ENCODE measurements around the gene FAM53C.

Gene FAM53C

DNA sequence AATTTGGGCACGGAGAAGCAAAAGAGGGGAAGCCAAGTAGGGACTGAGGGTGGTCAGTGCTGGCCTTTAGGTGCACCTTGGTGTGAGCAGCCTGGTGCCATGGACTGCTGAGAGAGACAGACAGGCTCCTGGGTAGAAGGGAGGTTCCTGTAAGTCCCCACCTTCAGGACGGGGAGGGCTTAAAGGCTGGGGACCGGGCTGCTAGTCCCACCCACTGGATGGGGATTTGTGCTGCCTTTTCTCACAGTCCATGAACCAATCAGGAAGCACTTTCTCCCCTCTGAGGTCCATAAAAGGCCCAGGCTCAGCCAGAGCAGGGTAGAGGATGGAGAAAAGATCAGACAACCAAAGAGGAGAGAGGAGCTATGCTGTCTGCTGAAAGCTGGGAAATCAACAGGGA lies 21.7 kb upstream of the FAM53C start:
- TF ChIP-seq TAF1 (IDR thresholded peaks at IDR 0.05; ENCODE audit: borderline replicate concordance, insufficient read depth, low read length) = no peak
- TF ChIP-seq, protein P1, sequence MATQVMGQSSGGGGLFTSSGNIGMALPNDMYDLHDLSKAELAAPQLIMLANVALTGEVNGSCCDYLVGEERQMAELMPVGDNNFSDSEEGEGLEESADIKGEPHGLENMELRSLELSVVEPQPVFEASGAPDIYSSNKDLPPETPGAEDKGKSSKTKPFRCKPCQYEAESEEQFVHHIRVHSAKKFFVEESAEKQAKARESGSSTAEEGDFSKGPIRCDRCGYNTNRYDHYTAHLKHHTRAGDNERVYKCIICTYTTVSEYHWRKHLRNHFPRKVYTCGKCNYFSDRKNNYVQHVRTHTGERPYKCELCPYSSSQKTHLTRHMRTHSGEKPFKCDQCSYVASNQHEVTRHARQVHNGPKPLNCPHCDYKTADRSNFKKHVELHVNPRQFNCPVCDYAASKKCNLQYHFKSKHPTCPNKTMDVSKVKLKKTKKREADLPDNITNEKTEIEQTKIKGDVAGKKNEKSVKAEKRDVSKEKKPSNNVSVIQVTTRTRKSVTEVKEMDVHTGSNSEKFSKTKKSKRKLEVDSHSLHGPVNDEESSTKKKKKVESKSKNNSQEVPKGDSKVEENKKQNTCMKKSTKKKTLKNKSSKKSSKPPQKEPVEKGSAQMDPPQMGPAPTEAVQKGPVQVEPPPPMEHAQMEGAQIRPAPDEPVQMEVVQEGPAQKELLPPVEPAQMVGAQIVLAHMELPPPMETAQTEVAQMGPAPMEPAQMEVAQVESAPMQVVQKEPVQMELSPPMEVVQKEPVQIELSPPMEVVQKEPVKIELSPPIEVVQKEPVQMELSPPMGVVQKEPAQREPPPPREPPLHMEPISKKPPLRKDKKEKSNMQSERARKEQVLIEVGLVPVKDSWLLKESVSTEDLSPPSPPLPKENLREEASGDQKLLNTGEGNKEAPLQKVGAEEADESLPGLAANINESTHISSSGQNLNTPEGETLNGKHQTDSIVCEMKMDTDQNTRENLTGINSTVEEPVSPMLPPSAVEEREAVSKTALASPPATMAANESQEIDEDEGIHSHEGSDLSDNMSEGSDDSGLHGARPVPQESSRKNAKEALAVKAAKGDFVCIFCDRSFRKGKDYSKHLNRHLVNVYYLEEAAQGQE (IDR thresholded peaks at IDR 0.05; ENCODE audit: insufficient read depth in 1 of 2, low read depth in 2 of 2, low read length in 2 of 2) = no peak
- TF ChIP-seq SIN3A (IDR thresholded peaks at IDR 0.05; ENCODE audit: borderline replicate concordance, insufficient read depth, low read length) = no peak
- TF ChIP-seq FOXP2 (optimal IDR thresholded peaks at IDR 0.05; ENCODE audit: borderline replicate concordance, extremely low read depth, extremely low read length, insufficient read depth) = no peak
- no peak for TF ChIP-seq POLR2AphosphoS5 (IDR thresholded peaks at IDR 0.05; ENCODE audit: low read depth, low read length)

DNA sequence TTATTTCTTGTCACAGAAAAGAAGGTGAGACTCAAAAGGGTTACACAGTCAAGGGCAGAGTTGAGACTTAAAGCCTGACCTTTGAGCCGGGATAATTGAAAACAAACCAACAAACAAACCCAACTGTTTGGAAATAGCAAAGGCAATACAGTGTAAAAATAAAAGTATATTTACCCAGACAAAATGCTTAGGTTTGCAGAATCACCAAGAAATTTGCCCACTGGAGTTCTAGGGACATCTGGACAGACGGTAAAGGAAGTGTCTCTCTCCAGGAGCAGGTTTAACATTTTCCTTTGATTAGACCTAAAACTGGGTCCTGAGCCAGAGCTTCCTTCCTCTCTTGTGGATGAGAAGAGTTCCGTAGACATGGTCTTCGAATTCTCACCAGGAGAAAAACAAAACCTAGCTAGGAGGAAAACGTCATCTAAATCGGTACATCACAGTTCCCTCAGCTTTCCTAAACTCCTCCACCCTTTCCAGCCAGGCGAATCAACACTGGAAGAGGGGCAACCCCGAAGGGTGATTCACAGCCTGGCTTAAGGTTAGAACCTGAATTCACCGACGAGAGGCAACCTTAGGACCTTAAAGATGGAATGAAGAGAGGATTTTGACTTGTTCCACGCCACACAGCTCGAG lies 7.1 kb upstream of the FAM53C start:
- no peak for TF ChIP-seq POLR2AphosphoS5 (IDR thresholded peaks at IDR 0.05; ENCODE audit: low read depth, low read length)
- TF ChIP-seq SIN3A (IDR thresholded peaks at IDR 0.05; ENCODE audit: borderline replicate concordance, insufficient read depth, low read length) = no peak
- no peak for TF ChIP-seq TAF1 (IDR thresholded peaks at IDR 0.05; ENCODE audit: borderline replicate concordance, insufficient read depth, low read length)
- TF ChIP-seq FOXP2 (optimal IDR thresholded peaks at IDR 0.05; ENCODE audit: borderline replicate concordance, extremely low read depth, extremely low read length, insufficient read depth) = no peak
- TF ChIP-seq, protein P1 (IDR thresholded peaks at IDR 0.05; ENCODE audit: insufficient read depth in 1 of 2, low read depth in 2 of 2, low read length in 2 of 2) = no peak

DNA sequence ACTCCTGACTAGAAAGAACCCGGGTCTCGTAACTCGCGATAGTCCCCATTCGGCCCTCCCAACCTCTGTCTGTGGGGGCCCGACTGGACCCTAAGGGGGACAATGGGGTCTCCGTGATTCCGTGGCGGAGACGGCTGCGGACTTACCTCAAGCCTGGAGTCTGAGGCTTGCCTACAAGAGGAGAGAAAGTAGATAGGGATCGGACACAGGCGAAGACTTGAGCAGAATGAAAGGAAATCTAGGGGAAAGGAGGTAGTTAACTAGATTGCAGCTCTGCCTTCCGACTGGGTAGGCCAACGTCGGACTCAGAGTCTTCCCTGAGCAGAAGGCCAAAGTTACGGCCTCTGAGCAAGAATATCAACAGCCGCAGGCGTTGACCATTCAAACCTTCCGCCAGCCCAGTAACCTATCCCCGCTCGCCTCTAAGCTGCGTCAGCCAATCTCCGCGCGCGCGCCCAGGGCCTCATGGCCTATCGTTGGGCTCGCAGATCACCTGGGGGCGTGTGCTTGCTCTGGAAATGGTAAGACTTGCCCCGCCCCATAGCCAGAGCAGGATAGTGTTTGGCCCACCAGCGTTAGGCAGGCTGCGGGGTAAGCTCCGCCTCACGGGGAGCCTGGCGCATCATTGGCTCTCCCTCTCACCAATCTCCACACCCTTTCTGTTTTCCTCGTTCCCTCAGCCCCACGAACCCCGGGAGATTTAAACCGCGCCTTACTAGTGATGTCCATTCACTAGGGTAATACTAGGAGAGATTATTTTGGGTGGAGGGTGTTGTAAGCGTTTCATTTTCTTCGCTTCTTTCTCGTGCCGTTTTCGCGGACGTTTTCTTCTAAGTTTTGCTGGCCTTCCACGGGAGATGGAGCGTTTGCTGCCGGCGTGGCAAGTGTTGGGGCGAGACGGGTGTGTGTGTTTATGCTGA lies 6.4 kb upstream of the FAM53C start, which contains the start of gene CDC25C:
CDC25C (minus strand) TSS at position 356 of the 920 bp plus-strand sequence. CDS start 624 bp downstream, outside the sequence.
- peak; percentile 72; the same call in 1 of the 2 replicates for TF ChIP-seq SIN3A (IDR thresholded peaks at IDR 0.05; ENCODE audit: borderline replicate concordance, insufficient read depth, low read length)
- no peak for TF ChIP-seq FOXP2 (optimal IDR thresholded peaks at IDR 0.05; ENCODE audit: borderline replicate concordance, extremely low read depth, extremely low read length, insufficient read depth)
- TF ChIP-seq POLR2AphosphoS5 (IDR thresholded peaks at IDR 0.05; ENCODE audit: low read depth, low read length) = peak; percentile 83
- TF ChIP-seq TAF1 (IDR thresholded peaks at IDR 0.05; ENCODE audit: borderline replicate concordance, insufficient read depth, low read length) = peak; percentile 54; the same call in 1 of the 2 replicates

DNA sequence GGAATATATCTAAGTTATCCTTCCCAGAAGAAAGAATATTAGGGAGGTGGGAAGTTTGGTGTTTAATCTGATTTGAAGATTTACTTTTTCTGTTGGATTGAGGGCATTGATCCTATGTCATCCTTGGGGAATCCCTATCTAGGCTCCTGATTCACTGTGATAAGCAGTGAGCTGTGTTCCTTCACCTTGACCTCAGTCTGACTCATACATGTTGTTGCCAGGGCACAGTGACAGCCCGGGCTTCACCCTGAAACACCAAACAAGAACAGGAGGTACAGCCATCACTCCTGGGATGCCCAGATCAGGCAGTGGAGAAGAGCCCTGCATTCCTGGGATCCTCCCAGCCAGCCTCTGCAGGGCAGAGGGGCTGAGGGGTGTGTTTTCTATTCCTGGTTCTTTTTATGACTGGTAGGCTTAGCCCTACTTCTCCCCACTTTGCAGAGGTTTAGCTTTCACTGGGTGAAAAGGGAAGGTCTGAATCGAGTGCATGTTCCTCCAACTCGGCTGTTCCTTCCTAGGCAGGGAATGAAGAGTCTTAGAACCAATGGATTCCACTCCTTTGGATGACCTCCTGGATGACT lies 3.1 kb upstream of the FAM53C start:
- TF ChIP-seq FOXP2 (optimal IDR thresholded peaks at IDR 0.05; ENCODE audit: borderline replicate concordance, extremely low read depth, extremely low read length, insufficient read depth) (no peak), SIN3A (IDR thresholded peaks at IDR 0.05; ENCODE audit: borderline replicate concordance, insufficient read depth, low read length) (no peak), POLR2AphosphoS5 (IDR thresholded peaks at IDR 0.05; ENCODE audit: low read depth, low read length) (no peak), TAF1 (IDR thresholded peaks at IDR 0.05; ENCODE audit: borderline replicate concordance, insufficient read depth, low read length) (no peak)
- TF ChIP-seq, protein P1 (IDR thresholded peaks at IDR 0.05; ENCODE audit: insufficient read depth in 1 of 2, low read depth in 2 of 2, low read length in 2 of 2) = no peak
